Stimulated activated CD4-positive, alpha-beta T cell treated with anti-CD3 and anti-CD28 coated beads, Interleukin-4, amount 100 ng/mL, for 48 hours (primary cell): ENCODE measurements around the gene FHOD1.
A peak's percentile ranks its signal among the peaks of the same experiment; 100 is the strongest.

ENCODE experiments used
- DNase-seq, 2 donors: peaks; one replicate each; pipeline ENCODE4 v3.0.0-alpha.2; 2020; ENCODE audit warnings: low read depth in 2 of 2

The FHOD1 gene

DNA sequence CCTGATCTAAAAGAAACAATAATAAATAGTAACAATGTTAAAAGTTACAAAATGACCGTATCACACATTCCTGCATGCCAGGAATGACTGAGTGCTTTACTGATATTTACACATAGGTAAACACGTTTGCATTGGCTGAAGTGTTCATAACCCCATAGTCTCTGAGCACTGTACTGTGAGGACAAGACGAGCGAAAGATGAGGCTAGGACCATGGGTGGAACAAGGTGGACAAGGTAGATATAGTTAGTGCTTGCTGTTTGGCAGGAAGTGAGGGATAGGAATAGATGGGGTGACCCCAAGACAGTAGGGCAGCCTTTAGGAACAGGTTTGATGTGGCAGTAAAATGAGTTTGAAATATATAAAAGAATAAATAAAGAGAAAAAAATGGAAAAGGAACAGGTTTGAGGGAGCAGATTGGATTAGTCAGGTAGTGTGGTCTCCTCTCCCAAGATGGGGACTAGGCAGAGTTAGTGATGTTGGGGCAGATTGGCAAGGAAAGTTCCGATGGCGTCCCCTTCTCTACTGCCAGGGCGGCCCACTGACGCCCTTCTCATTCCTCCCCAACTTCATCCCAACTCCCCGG, 55.8 kb downstream of the FHOD1 start:
- DNase-seq = no peak

DNA sequence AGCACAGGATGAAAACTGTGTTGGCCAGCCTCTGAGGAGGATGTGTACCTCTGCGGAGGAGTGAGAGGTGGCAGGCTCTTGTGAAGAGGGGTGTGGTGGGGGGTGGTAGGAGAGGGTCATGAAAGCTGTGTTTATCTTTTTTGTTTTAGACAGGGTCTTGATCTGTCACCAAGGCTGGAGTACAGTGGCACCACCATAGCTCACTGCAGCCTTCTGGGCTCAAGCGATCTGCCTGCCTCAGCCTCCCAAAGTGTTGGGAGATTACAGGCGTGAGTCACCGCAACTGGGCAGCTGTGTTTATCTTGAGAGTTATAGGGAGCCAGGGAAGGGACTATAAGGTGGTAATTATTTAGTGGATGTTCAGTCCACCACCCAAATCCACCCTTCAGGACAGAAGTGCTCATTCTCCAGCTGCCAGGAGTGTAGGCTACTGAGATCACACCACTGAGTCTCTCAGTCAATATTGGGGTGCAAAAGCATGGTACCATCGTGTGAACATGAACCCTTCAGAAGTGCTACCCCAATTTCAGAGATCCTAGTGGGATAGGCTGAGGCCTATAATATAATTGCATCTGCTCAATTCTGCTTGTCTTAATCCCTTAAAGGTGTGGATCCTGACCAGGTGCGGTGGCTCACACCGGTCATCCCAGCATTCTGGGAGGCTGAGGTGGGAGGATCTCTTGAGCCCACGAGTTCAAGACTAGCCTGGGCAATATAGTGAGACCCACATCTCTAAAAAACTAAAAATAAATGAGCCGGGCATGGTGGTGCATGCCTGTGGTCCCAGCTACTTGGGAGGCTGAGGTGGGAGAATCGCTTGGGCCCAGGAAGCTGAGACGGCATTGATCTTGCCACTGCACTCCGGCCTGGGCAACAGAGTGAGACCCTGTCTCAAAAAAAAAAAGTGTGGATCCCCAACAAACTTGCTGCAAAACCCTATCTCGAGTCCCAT, 56.6 kb downstream of the FHOD1 start:
- DNase-seq = no peak

DNA sequence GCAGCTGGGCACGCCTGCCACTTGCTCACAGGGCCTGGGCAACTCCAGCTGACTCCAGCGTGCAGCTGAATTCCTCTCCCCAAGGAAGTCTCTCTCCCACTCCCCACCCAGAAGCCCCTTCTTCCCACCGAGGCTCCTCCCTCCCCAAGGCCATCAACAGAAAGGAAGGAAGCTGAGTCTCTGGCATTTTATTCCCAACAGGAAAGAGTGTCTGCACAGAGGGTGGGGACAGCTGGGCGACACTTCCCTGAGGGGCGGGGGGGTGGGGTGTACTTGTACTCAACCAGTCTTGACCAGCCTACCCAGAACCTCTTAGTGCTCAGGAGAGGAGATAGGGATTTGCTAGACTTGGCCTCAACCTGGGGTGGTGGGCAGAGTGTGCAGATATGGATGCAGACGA, 57.2 kb downstream of the FHOD1 start, which contains the start of gene EXOC3L1:
Gene EXOC3L1, minus strand, starts transcription at position 96 of the 400 bp plus-strand sequence. CDS start 460 bp downstream, outside the sequence.
- DNase-seq = no peak

DNA sequence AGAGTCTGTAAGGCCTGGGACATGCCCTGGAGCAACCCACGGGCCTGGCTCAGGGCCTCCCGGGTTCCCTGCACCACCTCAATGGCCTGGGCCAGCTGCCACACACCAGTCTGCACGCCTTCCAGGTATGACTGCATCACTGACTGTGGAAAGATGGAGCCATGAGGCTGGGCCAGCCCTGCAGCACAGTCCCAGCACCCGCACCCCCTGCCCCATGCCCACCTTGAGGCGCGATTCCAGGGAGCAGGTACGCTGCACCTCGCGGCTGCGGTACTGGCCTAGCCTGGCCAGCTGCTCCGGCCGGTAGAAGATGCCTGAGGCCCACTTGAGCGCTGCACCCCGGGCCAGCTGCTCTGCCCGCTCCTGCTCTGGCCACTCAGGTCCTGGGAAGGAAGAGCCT, 58.5 kb downstream of the FHOD1 start:
- no peak for DNase-seq

DNA sequence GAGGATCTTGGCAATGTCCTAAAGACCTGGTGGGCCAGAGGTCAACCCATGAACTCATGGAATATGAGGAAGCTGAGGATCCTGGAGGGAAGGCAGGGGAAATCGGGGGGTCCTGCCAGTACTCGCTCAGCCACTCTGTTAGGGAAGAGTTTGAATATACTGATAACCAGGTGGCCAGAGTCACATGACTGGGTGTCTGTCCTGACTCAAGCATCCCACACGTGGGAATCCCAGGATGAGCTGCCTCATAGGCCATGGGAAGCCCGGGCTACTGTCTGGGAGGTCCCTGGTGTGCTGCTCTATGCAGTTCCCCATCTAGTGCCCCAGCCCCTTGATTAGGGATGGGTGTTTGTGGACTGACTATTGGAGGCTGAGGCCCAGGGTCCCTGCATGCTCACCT, 59.0 kb downstream of the FHOD1 start:
- no peak for DNase-seq

DNA sequence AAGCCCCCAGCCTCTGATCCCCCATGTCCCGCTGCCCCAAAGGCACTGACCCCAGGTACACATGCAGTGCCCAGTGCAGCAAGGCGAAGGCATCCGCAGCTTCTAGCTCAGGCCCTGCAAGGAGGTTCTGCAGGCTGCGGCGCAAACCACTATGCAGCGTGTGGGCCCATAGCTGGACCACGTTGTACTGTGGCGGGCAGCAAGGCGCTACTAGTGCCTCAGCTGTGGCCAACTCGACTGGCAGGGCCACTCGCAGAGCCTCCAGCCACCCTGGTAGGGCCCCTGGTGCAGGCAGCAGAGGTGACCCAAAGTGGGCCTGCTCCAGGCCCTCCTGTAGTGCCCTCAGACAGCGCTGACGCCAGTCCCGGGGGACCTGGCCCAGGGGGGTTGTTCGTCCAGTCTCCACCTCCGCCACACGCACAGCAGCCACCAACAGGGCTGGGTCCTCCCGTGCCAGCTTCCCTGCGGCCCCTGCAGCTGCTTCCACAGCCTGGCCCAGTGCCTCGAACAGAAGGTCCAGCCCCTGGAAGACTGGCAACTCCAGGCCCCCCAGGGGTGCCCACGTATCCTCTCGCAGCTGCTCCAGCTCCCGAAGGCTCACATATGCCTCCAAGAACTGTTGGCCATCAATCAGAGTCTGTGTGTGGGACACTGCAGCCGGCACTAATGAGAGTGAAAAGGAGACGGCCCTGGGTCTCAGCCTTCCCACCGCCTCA, 59.9 kb downstream of the FHOD1 start:
- no peak for DNase-seq

DNA sequence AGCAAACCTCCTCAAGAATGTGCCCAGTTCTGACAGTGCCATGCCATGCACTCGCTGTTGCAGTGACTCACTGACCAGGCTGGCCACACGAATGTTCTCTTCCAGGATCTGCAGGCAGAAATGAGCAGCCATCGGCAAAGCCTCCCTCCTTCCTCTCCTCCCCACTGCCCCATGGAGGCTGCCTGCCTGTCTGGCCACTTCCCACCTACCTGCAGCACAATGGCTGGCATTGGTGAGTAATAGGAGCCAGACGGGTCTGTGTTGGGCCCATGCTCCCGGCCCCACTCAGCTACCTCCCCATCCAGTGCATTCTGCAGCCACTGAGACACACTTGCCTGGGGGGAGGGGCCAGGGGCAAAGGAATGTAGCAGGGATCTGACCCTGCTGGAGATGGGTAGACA, 60.7 kb downstream of the FHOD1 start:
- no peak for DNase-seq

DNA sequence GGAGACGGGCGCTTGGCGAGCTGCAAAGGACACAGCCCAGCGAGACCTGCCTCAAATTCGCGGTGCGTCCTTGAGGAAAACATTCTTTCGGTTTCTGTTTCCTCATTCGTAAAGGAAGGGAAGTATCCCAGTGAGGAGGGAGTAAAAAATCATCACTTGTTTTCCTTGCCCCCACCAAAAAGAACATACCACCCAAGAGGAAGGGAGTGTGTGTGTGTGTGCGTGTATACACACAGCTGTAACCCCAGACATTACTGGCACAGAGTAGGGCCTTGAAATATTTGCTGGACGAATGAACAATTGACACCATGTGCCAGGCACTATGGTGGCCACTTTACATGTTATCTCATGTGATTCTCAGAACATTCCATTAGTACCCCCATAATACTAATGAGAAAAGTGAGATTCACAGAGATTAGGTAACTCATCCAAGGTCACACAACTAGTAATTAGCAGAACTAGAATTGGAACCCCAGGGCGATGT, 61.6 kb downstream of the FHOD1 start:
- no peak for DNase-seq

DNA sequence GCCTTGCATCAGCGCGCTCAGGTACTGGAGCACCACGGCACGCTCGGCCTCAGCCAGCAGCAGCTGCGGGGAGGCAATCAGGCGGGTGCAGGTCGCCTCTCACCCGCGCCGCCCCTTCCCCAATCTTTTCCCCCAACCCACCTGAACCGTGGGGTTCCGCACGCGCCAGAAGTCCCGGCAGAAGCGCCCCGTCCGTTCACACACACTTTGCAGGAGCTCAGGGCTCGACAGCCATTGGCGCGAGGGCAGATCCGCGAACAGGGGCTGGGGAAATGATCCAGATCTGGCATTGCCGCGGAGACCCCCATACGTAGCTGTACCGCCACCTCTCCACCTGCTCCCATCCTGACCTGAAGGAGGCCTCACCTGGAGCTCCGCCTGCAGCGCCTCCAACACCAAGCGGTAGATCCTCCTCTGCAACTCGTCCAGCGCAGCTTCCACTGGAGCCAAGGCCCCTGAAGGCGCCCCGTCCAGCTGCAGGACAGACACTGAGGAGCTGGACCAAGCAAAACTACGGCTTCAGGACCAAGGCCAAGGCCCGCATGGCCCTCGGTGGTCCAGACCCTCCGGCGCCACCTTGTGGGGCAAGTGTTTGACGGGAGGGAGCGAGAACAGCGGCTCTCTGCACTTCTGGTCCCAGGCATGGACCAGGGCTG, 62.2 kb downstream of the FHOD1 start:
- DNase-seq = peak; percentile 82 to 87

DNA sequence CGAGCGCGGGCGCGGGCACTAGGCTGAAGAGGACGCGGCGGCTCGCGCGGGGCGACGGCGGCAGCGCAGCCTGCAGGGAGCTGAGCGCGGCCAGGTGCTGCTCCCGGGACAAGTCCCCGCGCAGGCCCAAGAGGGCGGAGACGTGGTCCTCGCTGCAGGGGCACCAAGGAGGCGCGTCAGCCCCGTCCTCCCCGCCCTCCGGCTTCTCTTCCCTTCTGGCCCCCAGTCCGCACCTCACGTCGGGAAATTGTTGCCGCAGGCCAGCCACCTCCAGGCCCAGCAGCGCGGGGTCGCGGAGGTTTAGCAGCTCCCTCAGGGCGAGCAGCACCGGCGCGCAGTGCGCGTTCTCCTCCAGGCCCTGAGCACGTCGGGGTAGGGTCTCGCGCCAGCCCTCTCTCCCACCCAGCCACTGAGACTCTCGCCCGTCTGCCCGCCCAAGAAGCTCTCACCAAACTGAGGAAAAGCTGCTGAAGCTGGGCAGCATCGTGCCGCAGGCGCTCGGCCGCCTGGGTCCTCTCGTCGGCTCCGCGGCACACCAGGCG, 62.8 kb downstream of the FHOD1 start:
- no peak for DNase-seq

DNA sequence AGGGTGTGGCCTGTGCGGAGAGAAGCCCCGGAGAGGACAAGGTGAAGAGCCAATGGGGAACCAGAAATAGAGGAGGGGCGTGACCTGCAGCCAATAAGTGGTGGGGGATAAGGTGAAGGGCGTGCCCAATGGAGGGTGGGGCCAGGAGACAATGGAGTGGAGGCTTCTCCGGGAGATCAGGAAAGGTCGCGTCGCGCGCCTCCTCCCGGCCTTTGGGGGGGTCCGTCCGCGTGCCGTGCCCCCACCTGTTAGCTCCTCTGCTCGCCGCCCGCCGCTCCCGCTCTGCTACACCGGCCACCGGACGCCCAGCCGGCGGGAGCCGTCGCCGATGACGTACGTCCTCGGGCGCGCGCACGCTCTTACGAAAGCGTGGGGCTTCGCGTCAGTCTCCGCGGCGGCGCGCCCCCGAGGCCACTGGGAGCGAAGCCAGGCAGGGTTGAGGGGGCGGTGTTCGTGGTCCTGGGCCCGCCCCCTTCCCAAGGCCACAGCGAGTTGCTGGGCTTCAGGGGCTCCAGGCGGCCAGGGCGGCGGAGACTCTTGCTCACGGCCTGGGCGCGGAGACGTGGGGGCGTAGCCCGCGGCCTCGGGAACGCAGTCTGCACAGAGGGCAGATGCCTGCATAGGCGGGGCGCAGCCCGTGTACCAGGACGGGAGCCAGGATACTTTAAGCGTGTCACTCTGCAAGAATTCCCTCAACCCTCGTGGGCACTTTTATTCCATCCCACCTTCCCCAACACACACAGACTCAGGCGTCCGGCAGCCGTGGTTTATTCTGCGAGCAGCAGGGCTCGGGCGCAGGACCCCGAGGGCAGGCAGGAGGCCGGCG, 63.4 kb downstream of the FHOD1 start, which contains the start of gene MATCAP1:
Gene MATCAP1, minus strand, starts transcription at position 337 of the 826 bp plus-strand sequence. CDS start 3,353 bp downstream, outside the sequence.
- DNase-seq = peak; percentile 85 to 94

DNA sequence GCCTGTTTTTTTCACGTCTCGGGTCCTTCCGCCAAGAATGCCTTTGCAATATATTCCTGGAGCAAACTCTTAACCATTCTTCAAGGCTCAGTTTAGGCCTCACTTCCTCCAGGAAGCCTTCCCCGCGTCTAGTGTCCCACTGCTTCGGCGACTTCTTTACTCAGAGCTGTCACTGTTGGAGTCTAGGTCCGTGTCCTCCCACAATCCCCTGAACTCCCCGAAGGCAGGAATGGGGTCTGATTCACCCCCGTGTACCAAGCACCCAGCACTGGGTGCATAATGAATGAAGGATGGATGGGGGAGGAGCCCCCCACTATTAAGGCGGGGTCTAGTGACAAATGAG, 64.0 kb downstream of the FHOD1 start:
- no peak for DNase-seq

DNA sequence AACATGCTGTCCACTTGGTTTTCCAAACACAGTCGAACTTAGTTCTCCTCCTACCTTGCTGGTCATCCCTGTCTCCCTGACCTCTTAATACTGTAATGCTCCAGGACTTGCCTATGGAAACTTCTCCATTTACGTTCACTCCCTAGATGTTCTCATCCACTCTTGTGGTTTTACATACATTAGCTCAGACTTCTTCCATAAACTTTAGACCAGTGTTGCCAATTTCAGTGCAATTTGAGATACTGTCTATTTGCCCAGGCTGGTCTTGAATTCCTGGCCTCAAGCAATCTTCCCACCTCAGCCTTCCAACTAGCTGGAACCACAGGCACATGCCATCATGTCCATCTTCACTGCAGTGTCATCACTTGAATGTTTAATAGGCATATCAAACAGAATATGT, 65.0 kb downstream of the FHOD1 start:
- no peak for DNase-seq

DNA sequence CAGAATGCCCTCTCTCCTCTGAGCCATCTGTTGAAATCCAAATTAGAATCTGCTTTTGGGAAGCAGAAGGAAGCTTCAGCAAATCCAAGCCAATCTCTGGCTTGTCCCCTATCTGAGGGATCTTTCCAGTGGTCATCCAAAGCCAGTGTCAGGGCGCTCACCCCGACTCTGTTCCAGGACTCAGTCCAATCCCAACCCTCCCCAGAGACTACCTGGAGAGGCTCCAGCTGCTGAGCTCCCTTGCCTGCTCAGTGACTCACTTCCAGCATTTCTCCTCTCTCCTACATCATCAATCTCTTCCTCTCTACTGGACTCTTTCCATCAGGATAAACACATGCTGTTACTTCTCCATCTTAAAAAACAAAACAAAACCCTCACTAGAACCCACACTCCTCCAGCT, 65.9 kb downstream of the FHOD1 start:
- DNase-seq = no peak

DNA sequence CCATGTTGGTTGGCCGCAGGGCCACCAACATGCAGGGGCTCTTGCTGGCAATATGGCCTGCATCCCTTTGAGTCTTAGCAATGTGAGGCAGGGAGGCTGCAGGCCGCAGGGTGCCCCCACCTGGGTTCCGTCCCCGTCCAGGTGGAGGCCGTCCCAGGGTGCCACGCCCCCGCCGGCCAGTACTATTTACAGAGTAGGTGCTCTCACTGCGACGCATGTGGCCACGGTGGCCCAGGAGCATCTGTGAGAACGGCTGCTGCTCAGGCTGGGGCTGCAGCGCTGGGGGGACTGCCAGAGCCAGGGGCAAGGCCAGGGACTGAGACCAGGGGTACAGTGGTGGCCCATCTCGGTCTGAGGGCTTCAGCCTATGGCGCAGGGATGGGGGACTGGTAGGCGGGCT, 67.1 kb downstream of the FHOD1 start:
- no peak for DNase-seq

DNA sequence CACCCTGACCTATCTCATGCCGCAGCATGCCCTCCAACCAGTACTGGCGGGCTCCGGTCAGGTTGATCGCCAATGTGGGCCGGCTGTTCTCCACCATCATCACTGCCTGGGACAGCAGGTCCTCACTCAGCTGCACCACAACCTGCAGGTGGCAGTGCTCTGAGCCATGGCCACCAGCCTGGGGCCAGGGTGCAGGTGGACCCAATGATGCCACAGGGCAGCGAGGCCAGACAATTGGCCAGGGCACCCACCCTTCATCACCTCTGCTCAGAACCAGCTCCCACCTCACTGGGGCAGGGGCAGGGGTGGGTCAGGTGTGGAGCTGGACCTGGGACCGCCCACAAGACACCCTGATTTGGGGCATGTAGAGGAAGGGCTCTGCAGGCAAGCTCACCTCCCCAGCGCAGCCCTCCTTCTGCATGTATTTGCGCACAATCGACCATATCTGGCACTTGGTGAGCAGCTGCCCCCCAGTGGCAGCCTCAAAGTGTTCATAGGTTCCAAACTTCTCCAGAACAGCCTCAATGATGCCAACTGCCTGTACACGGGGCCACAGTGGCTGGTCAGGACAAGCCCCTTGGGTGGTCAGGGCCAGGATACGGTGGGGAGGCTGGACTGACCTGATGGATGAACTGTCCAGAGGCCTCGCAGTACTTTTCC, 67.7 kb downstream of the FHOD1 start:
- DNase-seq = no peak
